Hepatocyte (in vitro differentiated cells): Measurements from ENCODE around the gene SLC35G1.

Experiments
- EZH2 ChIP-seq: fragments of 200-600 bp; sonication (generic); IDR thresholded peaks from 2 replicates; pipeline ENCODE4 v1.6.1; 2016; ENCODE audit warnings: antibody characterized with exemption, mild to moderate bottlenecking, borderline replicate concordance
- TF ChIP-seq, protein P1 (sequence below): fragments of 200-600 bp; sonication (generic); IDR thresholded peaks from 2 replicates; pipeline ENCODE4 v1.5.1; 2016; ENCODE audit warnings: antibody characterized with exemption, mild to moderate bottlenecking; ENCODE audit not compliant: poor library complexity

DNA sequence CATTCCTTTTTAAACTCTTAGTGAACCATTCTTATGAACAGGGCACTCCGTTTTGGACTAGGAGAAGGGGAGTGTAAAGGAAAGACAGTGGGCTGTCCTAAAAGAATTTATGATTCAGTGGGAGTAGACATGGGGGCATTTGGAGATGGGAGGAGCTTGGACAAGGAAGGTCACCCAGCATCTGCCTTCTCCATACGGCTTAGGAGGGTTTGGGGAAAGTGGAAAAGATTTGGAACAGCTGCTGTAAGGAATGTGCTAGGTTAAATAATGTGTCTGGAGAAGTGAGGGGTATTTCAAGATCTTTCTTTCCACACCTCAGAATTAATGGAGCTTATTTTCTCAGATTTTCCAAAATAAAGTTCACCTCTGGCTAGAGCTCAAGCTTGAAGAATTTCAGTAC is 24.0 kb downstream of the SLC35G1 start:
- TF ChIP-seq, protein P1, sequence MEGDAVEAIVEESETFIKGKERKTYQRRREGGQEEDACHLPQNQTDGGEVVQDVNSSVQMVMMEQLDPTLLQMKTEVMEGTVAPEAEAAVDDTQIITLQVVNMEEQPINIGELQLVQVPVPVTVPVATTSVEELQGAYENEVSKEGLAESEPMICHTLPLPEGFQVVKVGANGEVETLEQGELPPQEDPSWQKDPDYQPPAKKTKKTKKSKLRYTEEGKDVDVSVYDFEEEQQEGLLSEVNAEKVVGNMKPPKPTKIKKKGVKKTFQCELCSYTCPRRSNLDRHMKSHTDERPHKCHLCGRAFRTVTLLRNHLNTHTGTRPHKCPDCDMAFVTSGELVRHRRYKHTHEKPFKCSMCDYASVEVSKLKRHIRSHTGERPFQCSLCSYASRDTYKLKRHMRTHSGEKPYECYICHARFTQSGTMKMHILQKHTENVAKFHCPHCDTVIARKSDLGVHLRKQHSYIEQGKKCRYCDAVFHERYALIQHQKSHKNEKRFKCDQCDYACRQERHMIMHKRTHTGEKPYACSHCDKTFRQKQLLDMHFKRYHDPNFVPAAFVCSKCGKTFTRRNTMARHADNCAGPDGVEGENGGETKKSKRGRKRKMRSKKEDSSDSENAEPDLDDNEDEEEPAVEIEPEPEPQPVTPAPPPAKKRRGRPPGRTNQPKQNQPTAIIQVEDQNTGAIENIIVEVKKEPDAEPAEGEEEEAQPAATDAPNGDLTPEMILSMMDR: no peak
- TF ChIP-seq EZH2: no peak
